ENCODE results near the gene FAM181B.

FAM181B gene

GRCh38 chr11:82733444-82734119, at the start of gene FAM181B:
Gene FAM181B, minus strand, starts transcription at chr11:82733864. Its CDS starts 135 bp downstream, at chr11:82733729.
- FAIRE-seq, result no peak

GRCh38 chr11:82782825-82783374, 49.2 kb upstream of the FAM181B start:
- FAIRE-seq, result no peak

GRCh38 chr11:82778776-82779175, 45.1 kb upstream of the FAM181B start:
- no peak for FAIRE-seq

- FAIRE-seq, result no peak
Observed at GRCh38 chr11:82776377-82776776, 42.7 kb upstream of the FAM181B start.

- no peak for FAIRE-seq
Observed at GRCh38 chr11:82775736-82776346, 42.2 kb upstream of the FAM181B start.

GRCh38 chr11:82775218-82775617, 41.6 kb upstream of the FAM181B start:
- FAIRE-seq, result no peak

- FAIRE-seq, result no peak
Observed at GRCh38 chr11:82771781-82772180, 38.1 kb upstream of the FAM181B start.

GRCh38 chr11:82767123-82767522, 33.5 kb upstream of the FAM181B start:
- FAIRE-seq, result no peak

GRCh38 chr11:82765466-82766034, 31.9 kb upstream of the FAM181B start:
- no peak for FAIRE-seq

- no peak for FAIRE-seq
Observed at GRCh38 chr11:82763167-82763566, 29.5 kb upstream of the FAM181B start.

GRCh38 chr11:82759649-82760048, 26.0 kb upstream of the FAM181B start:
- FAIRE-seq, result no peak

GRCh38 chr11:82757660-82758357, 24.1 kb upstream of the FAM181B start:
- no peak for FAIRE-seq

GRCh38 chr11:82756765-82757639, 23.3 kb upstream of the FAM181B start:
- no peak for FAIRE-seq

- no peak for FAIRE-seq
Observed at GRCh38 chr11:82754410-82754809, 20.7 kb upstream of the FAM181B start.

- FAIRE-seq, result no peak
Observed at GRCh38 chr11:82753921-82754320, 20.3 kb upstream of the FAM181B start.

GRCh38 chr11:82752801-82753200, 19.1 kb upstream of the FAM181B start:
- FAIRE-seq, result no peak

GRCh38 chr11:82750643-82751139, 17.0 kb upstream of the FAM181B start:
- no peak for FAIRE-seq

GRCh38 chr11:82747471-82747870, 13.8 kb upstream of the FAM181B start:
- no peak for FAIRE-seq

GRCh38 chr11:82738091-82738490, 4.4 kb upstream of the FAM181B start:
- no peak for FAIRE-seq

GRCh38 chr11:82734120-82734479, 436 bp upstream of the FAM181B start:
- FAIRE-seq, result no peak

GRCh38 chr11:82732734-82733443, 775 bp downstream of the FAM181B start:
- FAIRE-seq, result no peak

- no peak for FAIRE-seq
Observed at GRCh38 chr11:82732348-82732733, 1.3 kb downstream of the FAM181B start.

Data from G401.6 (cell line).